DOHH2 (cell line): Measurements from ENCODE around the gene SPIRE1.

Experiments
- CTCF ChIP-seq: fragments of 200-600 bp; sonication (generic); IDR thresholded peaks from one replicate; pipeline ENCODE4 v1.5.1; 2014; ENCODE audit warnings: antibody characterized with exemption, mild to moderate bottlenecking, low read depth, low read length; ENCODE audit not compliant: poor library complexity, severe bottlenecking
- EZH2phosphoT487 ChIP-seq: fragments of 200-600 bp; sonication (generic); IDR thresholded peaks from 2 replicates; pipeline ENCODE4 v1.6.1; 2017; ENCODE audit warnings: borderline replicate concordance, mild to moderate bottlenecking, antibody characterized with exemption, low read length, moderate library complexity, mixed read lengths

- no peak for TF ChIP-seq CTCF
- TF ChIP-seq EZH2phosphoT487 = no peak
Measured at GRCh38 chr18:12479536-12479935, 178.4 kb downstream of the SPIRE1 start.
